GM21423 (cell line): ENCODE measurements around the gene NRIP3.

Experiments
- ATAC-seq: cut with Tn5 transposase; IDR thresholded peaks from one replicate; pipeline ENCODE4 v1.9.1; 2021; ENCODE audit warnings: mild to moderate bottlenecking, moderate library complexity; ENCODE audit not compliant: unreplicated experiment

The NRIP3 gene

DNA sequence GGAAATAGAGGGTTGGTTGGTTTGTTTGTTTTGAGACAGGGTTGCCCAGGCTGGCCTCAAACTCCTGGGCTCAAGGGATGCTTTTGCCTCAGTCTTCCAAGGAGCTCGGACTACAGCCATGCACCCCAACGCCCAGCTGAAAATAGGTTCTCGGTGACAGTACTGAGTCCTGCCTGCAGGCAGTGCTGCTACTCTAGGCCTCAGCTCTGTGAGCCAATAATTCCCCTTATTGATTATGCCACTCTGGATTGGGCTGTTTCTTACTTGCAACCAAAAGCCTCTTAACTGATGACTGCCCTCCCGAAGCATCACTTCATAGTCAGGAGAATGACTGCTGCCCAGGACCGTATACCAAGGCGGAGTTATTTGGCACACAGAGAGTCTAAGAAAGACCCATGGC is 69.9 kb downstream of the NRIP3 start:
- no peak for ATAC-seq

DNA sequence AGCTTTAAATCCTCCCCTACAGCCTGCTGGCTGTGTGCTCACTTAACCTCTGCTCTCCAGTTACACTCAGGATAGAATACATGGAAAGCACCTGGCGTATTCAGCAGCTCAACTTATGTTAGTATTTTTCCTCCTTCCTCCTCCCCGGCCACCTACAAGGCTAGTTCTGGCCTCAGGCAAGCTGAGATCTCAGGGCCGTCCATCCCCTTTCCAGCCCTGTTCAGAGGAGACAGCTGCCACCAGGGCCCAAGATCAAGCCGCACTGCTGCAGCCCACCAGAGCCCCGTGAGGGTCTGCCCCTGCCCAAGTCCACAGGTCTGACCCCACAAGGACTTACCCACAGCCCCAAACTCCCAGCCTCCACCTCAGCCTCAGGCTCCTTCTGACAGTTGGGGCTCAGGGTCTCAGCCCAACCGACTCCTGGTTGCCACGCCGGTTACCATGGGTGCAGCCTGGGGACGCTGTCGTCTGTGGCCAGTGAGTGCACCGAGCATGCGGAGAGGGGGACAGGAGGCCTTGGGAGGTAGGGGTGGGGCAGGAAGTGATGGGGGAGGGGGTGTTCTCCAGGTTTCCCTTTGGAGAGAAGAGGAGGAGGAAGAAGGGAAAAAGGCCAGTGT is 71.1 kb downstream of the NRIP3 start, which contains the start of gene C11orf16:
TSS of gene C11orf16 (minus strand) at position 384 of the 617 bp plus-strand sequence. CDS start 639 bp downstream, outside the sequence.
- ATAC-seq: no peak
